Occipital lobe (tissue), 2 donors: ENCODE data around the gene FIGN. TPM values are rescaled to one million over a fixed set of nuclear protein-coding genes. Genes with fewer than 3 reads are reported as not detected.

Source experiments
- DNase-seq: peaks from one replicate; lab custom pipeline; 2025; lab: John Stamatoyannopoulos, UW
- total RNA-seq: library from RNA; depleted of rRNA; stranded (reverse); fragments of >200 nt; gene quantifications from one replicate; pipeline ENCODE4 v1.2.3, GENCODE V29; 2014

FIGN gene, protein sequence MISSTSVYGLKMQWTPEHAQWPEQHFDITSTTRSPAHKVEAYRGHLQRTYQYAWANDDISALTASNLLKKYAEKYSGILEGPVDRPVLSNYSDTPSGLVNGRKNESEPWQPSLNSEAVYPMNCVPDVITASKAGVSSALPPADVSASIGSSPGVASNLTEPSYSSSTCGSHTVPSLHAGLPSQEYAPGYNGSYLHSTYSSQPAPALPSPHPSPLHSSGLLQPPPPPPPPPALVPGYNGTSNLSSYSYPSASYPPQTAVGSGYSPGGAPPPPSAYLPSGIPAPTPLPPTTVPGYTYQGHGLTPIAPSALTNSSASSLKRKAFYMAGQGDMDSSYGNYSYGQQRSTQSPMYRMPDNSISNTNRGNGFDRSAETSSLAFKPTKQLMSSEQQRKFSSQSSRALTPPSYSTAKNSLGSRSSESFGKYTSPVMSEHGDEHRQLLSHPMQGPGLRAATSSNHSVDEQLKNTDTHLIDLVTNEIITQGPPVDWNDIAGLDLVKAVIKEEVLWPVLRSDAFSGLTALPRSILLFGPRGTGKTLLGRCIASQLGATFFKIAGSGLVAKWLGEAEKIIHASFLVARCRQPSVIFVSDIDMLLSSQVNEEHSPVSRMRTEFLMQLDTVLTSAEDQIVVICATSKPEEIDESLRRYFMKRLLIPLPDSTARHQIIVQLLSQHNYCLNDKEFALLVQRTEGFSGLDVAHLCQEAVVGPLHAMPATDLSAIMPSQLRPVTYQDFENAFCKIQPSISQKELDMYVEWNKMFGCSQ
- total RNA-seq, result 3.4 TPM

DNA sequence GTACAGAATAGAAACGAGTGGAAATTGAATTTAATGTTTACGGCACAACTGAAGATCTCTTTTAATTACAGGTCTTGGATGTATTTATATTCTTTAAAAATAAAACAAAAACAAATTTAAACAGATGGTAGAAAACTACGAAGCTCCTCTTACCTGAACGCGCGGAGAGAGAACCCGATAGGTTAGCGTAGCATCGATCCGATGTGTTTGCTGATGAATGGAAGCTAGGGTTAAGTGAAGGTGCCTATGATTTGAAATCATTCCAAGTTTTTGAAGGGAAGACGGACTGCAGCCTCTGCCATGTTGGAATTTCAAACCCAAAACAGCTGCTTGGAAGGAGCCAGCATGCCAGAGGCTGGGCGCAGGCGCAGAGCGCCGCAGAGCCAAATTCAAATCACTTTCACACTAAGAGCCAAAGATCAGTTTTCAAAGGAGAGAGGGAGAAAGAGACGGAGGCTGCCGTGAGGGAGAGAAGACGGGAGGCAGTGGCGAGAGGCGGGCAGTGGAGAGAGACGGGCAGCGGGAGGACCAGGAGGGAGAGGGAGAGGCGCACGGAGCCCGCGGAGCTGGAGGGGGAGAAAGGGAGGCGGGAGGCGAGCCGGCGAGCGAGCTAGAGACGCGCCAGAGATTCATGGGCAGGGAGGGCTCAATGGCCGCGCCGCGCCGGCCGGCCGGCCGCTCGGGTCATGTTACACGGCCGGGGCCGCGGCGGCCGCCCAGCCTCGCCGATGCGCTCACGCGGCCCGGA, at the start of gene FIGN:
Gene FIGN, minus strand, starts transcription at position 324 of the 748 bp plus-strand sequence. CDS start 1,081 bp downstream, outside the sequence.
- peak; percentile 73 for DNase-seq

DNA sequence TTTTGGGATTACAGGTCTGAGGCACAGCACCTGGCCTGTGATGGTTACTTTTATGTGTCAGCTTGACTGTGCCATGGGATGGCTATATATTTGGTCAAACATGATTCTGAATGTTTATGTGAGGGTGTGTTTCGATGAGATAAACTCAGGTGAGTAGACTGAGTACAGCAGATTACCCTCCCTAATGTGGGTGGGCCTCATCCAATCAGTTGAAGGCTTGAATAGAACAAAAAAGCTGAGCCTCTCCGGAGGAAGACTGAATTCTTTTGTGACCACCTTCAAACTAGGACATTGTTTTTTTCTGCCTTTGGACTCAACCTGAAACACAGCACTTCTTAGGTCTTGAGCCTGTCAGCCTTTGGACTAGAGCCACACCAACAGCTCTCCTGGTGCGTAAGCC, 49.4 kb upstream of the FIGN start:
- DNase-seq, result no peak

DNA sequence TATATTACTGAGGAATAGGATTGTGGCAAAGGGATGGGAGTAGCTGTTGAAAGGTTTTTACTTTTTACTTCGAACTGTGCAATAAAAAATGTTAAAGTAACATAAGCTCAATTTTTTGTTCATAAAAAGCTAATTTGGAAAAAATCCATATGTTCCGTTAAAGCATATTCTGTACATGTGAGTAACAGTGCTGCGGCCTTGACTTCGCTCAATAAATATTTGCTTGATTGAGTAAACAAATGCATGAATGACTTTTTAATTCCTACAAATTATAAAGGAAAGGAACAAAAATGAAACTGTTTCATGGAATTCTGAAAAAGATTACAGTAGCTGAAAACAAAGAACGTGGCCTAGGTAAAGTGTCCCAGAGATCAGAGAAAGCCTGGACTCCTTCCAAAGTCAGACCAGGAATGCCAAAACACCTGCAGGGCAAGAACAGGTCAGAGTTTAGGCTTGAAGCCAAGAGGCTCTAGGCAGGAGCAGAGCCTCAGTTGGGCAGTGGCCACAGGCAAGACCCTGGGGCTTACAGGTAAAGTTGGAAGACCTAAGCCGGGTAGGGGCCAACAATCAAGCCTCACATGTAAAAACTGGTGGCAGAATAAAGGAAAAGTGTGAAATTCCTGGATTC, 44.3 kb upstream of the FIGN start:
- DNase-seq, result no peak

DNA sequence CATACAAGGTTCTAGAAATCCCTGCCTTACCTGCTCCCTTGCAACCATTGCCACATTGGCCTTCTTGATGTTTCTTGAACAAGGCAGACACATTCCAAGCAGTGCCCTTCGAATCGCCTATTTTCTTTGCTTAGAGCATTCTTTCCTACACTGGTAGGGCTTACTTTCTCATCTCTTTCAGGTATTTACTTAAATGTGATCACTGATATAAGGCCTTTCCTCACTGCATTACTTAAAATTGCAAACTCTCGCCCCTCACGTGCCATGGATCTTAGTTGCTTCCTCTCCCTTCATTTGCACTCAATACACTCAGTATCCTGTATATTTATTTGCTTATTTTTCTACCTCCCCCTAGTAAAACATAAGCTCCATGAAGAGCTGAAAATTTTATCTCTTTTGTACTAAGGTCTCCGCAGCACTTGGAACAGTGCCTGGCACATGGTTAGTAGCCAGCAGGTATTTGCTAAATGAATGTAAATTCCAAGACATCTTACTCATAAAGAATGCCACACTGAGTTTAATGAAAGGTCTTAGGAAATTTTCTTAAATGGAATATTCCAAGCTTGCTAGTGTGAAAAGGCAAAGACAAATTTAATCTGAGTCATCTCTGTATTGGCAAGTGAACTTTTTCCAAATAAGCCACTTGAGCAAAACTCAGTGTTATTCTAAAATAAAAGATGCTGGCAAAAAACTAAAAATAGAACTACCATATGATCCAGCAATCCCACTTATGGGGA, 42.4 kb upstream of the FIGN start:
- DNase-seq, result no peak

DNA sequence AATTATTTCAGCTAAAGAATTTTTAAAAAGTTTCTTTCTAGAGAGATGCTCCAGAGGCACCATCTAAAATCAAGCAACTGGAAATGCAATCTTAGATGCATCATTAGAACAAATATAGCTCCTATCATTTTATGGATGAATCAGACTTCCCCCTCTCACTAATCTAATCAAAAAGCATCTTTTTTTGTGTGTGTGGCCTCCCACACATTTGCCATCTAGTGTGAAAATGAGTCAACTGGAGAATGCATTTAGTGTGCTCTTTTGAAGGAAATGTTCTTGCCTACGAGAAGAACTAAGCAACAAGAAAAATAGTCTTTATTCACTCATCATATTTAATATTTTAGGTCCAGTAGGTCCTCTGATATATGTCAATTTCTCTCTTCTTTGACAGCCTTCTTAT, 39.5 kb upstream of the FIGN start:
- no peak for DNase-seq

DNA sequence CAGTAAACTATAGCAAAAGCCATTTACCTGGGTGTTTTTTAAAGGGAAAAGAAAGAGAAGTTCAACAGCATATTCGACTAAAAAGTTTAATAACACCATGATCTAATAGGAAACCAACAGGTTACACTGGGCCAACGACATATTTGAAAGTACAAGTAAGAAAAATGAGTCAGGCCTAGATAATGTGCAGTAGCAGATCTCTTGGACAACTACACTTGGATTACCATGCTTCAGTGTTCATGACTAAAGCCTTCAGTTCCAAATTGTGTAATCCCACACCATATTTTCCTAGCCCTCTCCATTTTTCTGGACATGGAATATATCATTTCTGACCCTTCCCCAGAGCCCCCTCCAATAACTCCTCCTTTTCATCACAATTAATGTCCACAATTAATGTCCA, 39.1 kb upstream of the FIGN start:
- no peak for DNase-seq

DNA sequence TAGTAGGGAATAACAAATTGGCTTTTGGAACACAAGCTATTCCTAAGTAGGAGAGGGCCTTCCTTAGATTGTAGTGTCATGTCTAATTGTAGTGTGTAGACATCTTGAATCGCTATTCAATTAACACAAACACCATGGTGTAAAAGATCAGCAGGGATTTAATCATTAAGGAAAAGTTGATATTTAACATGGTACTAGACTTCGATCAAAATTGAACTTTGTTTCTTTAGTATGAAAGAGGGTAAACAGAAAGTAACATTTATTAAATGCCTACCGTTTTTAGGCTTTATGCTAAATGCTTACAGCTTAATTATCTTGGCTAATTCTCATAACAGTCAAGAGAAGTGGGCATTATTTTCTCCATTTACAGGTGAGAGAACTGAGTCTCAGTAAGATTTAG, 37.5 kb upstream of the FIGN start:
- no peak for DNase-seq

DNA sequence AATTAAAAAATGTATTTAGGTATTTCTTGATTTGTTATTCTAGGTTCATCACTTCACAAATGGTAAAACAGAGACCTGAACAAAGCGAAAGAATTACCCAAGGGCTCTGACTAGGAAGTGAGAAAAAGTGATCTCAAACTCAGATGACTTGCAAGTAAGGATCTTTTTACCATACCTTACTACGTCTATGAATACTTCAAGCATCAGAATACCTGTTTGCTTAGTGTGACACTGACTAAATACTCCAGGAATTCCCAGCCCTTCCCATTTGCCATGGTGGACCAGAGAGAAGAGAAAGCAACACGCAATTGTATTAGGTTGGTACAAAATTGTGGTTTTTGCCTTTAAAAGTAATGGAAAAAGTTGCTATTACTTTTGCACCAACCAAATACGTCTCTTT, 35.8 kb upstream of the FIGN start:
- DNase-seq, result no peak

DNA sequence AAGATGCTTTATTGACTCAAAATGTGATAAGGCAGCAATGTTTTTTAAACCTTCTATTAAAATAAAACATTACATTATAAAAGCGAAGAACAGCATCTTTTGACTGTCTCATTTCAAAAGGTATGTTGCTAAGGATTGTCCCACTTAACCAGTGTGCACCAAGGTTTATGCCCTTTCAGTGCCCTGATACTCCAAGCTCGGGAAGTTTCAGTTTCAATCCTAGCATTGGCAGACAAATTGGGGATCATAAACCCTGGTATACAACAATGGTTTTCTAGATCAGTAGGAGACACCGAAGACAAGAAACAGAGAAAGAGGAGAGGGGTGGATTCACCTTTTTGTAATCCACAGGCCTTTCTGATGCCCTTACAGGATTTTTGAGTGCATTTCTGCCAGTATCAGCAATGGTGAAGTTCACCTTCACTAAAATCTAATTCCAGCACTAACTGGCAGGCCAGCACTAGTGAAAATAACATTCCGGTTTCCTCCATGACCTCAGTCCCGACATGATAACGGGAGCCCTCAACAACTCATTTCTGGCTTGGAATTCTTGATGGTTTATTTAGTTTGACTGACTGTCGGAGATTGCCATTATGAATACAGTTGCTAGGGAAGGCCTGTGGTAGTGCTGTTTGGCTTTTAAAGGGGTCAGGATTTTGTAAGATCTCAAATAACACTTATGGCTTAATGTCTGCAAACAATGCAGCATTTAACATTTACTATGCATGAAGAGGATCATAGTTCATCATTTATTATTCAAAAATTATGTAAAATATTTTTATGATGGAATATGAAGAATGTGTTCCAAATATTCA, 33.3 kb upstream of the FIGN start:
- no peak for DNase-seq

DNA sequence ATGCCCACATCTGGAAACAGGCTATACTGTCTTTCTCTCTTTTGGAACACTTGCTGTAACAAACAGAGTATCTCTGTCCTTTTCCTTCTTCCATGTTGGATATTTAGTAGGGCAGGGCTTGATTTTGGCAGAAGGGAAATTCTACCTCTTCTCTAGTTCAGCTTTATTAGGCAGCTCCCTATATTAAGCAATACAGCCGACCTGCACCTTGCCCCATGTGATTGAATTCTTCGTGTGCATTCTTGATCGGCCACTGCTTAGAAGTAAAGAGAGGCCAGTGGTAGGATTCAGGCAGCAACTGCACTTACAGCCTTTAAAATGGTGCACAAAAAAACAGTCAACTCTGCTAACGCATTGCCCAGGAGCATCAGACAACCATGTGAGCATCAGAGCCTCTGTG, 31.3 kb upstream of the FIGN start:
- DNase-seq, result no peak

DNA sequence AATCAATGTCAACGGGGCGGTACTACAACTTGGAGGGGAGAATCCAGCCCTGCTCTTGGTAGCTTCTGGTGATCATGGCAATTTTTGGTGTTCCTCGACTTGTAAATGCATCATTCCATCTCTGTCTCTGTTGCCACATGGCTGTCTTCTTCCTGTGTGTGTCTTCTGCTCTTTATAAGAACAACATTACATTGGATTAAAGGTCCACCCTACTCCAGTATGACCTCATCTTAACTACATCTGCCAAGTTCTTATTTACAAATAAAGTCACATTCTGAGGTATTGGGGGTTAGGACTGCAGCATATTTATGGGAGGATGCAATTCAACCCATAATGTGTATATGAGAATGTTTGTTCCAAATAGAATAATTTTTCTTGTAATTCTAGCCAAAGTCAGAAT, 28.8 kb upstream of the FIGN start:
- no peak for DNase-seq

DNA sequence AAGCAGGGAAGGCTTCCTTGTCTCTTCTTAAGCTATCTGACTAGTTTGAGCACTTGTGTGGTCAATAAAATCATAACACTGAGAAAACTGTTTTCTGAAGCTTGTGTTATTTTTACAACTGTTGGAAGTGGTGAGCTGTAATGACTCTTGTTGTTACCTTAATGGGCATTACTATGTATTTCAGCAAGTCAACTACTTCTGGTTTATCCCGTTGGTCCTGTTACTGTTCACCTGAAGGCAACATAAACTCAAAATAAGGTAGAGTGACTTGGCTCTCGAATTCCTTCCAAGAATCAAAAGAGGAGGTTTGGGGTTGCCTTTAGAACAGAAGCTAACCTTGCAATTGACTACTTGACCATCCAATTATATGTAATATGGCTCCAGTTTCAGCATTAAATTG, 23.2 kb upstream of the FIGN start:
- DNase-seq, result no peak

DNA sequence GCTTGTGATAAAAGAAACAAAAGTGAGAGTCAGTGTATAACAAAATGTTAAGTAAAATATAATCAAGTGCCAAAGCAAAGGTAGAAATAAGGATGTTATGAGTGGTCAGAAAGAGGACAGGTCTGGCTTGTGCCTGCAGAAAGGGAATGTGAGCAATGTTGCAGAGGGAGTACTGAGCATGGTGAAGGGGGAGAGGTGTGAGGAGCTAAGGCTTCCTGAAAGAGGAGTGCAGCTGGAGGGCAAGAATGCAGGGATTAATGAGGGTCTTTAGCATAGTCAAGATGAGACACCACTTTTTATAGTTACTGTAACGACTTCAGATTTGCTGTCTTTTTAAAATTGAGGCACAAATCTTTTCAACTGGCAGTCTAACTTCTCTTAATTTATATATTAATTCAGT, 22.0 kb upstream of the FIGN start:
- no peak for DNase-seq

DNA sequence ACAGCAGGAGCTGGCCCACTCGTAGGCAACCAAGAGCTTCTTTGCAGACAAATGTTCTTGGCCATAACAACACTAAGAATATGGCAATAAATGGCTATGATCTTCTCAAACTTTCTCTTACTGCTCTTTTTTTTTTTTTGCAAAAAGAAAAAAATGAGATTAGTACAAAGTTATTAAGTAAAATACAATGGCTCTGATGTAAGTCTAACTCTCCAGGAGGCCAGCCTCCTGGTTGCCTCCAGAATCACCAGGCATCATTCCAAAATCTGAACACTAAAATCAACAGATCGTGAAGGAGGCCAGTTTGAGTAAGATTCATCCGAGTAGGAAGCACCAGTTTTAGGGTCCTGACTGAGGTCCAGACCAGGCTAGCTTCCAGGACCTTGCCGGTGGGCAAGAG, 20.8 kb upstream of the FIGN start:
- DNase-seq, result no peak

DNA sequence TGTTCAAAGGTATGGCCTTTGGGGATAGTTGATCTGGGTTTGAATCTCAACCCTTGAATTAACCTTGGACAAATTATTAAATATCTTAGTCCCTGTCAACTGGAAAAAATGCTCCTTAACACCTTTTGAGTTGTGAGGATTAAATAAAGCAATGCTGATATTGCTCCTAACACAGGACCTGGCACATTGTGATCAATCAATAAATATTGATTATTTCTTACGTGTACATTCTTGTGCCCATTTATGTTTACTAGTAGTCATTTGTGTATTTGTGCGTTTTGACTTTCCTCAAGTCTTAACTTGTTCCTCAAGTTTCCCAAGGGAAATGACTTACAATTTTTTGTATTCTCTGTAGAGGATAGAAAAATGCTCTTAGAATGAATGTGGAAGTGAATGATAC, 19.6 kb upstream of the FIGN start:
- no peak for DNase-seq

DNA sequence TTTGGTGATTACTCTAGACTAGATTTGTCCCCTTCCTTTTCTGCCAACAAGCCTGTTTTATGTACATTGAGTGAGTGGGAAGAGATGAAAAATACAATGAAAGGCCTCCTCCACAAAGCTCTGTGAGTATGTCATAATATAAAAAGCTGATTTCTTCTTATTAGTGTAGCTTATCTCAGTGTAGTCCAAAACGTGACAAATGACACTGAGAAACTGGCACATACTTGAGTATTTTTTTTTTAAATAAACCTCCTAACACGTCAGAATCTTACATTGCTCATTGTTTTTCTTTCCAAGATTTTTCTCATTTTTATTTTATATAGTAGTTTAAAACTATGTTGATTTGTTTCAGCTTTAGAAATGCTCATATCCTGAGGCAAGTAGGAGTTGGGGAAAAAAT, 17.9 kb upstream of the FIGN start:
- no peak for DNase-seq

DNA sequence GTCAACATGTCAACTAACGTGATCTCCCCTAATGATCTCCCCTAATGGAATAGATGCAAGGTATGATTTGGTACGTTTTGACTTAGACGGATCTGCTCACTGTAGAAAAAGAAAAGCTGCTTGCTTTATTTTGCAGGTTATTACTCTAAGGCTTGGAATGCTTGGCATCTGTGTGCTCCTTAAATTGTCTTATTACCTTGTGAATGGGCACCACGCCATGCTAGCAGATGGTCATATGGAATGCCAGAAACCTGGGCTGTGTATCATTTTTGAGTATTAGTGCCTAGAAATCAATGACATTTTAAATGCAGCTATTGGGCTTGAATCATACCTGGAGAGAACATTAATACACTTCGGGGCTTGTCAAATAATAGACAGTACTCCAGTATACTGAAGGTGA, 16.5 kb upstream of the FIGN start:
- no peak for DNase-seq

DNA sequence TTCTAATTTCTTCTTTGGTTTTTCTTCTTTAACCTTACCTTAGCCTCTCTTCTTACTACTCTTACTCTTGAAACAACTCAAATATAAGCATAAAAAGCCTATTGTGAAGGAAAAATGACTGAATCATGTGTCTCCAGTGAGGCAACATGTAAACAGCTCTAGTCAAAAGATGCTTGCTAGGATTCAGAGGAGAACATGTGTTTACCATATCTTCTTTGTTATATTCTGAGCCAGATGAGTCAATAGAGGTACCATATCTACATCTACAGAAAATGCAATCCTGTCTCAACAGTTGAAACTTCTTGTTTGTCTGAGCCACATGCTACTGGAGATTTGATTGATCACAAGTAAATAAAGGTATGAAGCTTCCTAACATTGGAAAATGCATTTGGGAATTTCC, 15.9 kb upstream of the FIGN start:
- no peak for DNase-seq

DNA sequence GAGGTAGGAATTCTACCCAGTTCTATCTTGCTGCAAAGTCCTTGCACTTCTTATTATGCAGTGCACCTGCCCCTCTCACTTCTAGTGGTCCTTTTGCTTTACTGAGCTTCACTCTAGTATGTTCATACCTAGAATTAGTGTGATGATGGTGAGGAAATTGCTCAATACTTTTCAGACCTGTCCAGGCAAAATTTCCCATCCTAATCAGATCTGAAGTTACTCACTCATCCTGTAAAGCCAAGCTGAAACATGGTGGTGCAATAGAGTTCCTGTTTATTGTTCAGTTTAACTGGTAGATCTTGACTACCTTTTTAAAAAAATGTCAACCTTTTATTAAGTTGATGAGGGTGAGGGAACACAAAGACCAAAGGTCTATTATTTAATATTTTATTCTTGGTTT, 12.6 kb upstream of the FIGN start:
- DNase-seq, result no peak

DNA sequence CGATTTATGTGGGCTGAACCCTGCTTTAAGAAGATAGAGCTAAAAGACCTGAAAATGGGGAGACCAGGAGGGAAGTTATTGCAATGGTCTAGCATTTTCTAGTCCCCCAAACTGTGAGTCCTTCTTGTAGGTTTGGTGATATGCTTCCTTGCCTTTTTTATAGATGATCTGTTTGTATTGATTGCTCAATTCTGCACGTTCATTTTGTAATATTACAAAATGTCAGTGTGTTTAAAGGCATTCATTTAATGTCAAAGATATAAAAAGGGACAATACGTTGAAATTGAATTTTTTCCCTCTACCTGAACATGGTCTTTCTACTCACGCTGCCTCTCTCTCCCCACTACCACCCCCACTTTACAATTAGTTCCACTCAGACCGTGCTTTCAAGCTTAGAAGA, 5.6 kb upstream of the FIGN start:
- no peak for DNase-seq
